K562 (cell line): ENCODE results near the gene EXOC3L2. TPM values are rescaled to one million over a fixed set of nuclear protein-coding genes. Genes with fewer than 3 reads are reported as not detected.
A peak's percentile ranks its signal among the peaks of the same experiment; 100 is the strongest.

Experiments
- CBX3 ChIP-seq, 2 experiments: IDR thresholded peaks; 1 replicate in 1 of 2; 2 replicates in 1 of 2; pipeline ENCODE4 v1.6.1; 2012; ENCODE audit warnings: inconsistent platforms in 2 of 2, low read length in 2 of 2, borderline replicate concordance in 1 of 2, control low read depth in 1 of 2
- E2F5 ChIP-seq: sonication (generic); formaldehyde crosslinking; IDR thresholded peaks from 2 replicates; pipeline ENCODE4 v1.8.0; 2022; ENCODE audit warnings: mild to moderate bottlenecking, missing genetic modification reagents
- ETV1 ChIP-seq: fragments of 450-650 bp; conservative IDR thresholded peaks from 2 replicates; pipeline ENCODE4 v1.6.1; 2016; ENCODE audit warnings: missing genetic modification characterization, control low read depth, low read depth, missing compliant biosample characterization
- FIP1L1 ChIP-seq: fragments of 200-400 bp; formaldehyde crosslinking; IDR thresholded peaks from 2 replicates; pipeline ENCODE4 v1.6.1; 2018; ENCODE audit warnings: mild to moderate bottlenecking, low read depth, low read length; ENCODE audit not compliant: poor library complexity, severe bottlenecking
- GTF2A2 ChIP-seq: IDR thresholded peaks from 2 replicates; pipeline ENCODE4 v1.6.1; 2016; ENCODE audit warnings: mild to moderate bottlenecking, missing genetic modification characterization, missing compliant biosample characterization
- LCOR ChIP-seq: sonication (generic); formaldehyde crosslinking; IDR thresholded peaks from 2 replicates; pipeline ENCODE4 v1.8.0; 2022; ENCODE audit warnings: mild to moderate bottlenecking, missing genetic modification reagents
- NFATC3 ChIP-seq: fragments of 450-650 bp; IDR thresholded peaks from 2 replicates; pipeline ENCODE4 v1.6.1; 2017; ENCODE audit warnings: mild to moderate bottlenecking
- RFX5 ChIP-seq: IDR thresholded peaks from 2 replicates; pipeline ENCODE4 v1.6.1; 2011; ENCODE audit warnings: low read depth, mild to moderate bottlenecking, improper control_type of control experiment, low read length
- RREB1 ChIP-seq: fragments of 250-450 bp; sonication (Bioruptor Pico); IDR thresholded peaks from 2 replicates; pipeline ENCODE4 v1.4.0; 2020
- RUNX1 ChIP-seq: sonication (generic); IDR thresholded peaks from 2 replicates; pipeline ENCODE4 v1.6.1; 2016; ENCODE audit warnings: antibody characterized with exemption, low read depth
- STAG1 ChIP-seq: sonication (generic); formaldehyde crosslinking; IDR thresholded peaks from 2 replicates; pipeline ENCODE4 v1.5.0; 2020; ENCODE audit warnings: missing genetic modification reagents, borderline replicate concordance
- ZBTB9 ChIP-seq: fragments of 450-650 bp; formaldehyde crosslinking; IDR thresholded peaks from 2 replicates; pipeline ENCODE4 v1.4.0; 2020; ENCODE audit warnings: mild to moderate bottlenecking, moderate library complexity
- ZNF12 ChIP-seq: sonication (generic); formaldehyde crosslinking; IDR thresholded peaks from 2 replicates; pipeline ENCODE4 v1.4.0; 2020; ENCODE audit warnings: mild to moderate bottlenecking, missing genetic modification reagents
- ZNF121 ChIP-seq: sonication (generic); formaldehyde crosslinking; conservative IDR thresholded peaks from 2 replicates; pipeline ENCODE4 v1.8.0; 2022; ENCODE audit warnings: missing genetic modification reagents
- ZNF699 ChIP-seq: fragments of 250-450 bp; sonication (Bioruptor Pico); IDR thresholded peaks from 2 replicates; pipeline ENCODE4 v1.8.0; 2021; ENCODE audit warnings: mild to moderate bottlenecking, moderate library complexity; ENCODE audit not compliant: insufficient replicate concordance
- polyA plus RNA-seq, 8 experiments: library from polyadenylated mRNA; depleted of rRNA in 4 of 8; stranded (reverse) in 5 of 8; unstranded in 3 of 8; fragments of >200 nt; fragmentation: Nextera tagmentation in 2 of 8; fragmentation: Illumina TruSeq in 1 of 8; extraction: Ambion mirVana in 2 of 8; extraction: Trizol in 1 of 8; gene quantifications; 2 replicates each; pipeline versions ENCODE4 v1.2.1 to v1.2.3, GENCODE V29; 2011 to 2014; ENCODE audit warnings: inconsistent platforms in 1 of 8, missing spikeins in 1 of 8
- total RNA-seq, 7 experiments: library from RNA; depleted of rRNA in 6 of 7; stranded (reverse); fragments of >200 nt in 6 of 7; fragmentation: Illumina TruSeq in 2 of 7; extraction: Trizol in 2 of 7; gene quantifications; 2 replicates each; pipeline versions ENCODE4 v1.2.1 to v1.2.3, GENCODE V29; 2011 to 2021; ENCODE audit warnings: low replicate concordance in 1 of 7
- TF ChIP-seq, protein P1 (sequence below): fragments of 450-650 bp; conservative IDR thresholded peaks from 2 replicates; pipeline ENCODE4 v1.6.1; 2016; ENCODE audit warnings: missing genetic modification characterization, low read depth, mild to moderate bottlenecking, control low read depth, missing compliant biosample characterization

The EXOC3L2 gene
- total and polyA plus RNA-seq, 9 of the 15 experiments (the other 6 are each of a cell fraction or from before 2014, with no cell fraction given): 0.31 to 19.0 (median 2.4) TPM

DNA sequence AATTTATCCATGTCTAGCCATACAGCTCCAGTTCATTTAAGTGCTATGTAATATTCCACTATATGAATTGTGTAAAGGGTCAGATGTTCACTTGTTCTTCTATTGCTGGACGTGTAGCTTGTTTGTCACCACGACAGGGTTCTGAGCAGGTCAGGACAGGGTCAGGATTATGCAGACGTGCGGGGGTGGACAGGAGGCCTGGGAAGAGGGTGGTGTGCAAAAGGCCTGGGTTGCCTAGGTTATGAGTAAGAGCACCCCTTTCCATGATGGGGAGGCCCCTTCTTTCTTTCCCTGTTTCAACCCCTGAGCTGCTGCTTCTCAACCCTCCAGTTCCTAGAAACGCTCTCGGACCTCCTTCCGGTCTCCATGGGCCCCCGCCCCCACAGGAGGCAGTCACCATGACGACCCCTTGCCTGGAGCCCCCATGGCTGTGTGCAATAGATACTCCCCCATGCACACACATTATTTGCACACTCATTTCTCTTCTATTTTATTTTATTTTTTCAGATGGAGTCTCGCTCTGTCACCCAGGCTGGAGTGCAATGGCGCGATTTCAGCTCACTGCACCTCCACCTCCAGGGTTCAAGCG is 2.0 kb downstream of the EXOC3L2 start (continued):
- TF ChIP-seq CBX3 (IDR thresholded peaks at IDR 0.05; ENCODE audit: borderline replicate concordance in 1 of 2, low read length in 2 of 2): peak in 1 of 2 experiments; percentile 31; a peak in 1 of 3 replicates
- no peak for TF ChIP-seq RREB1 (CRISPR knock-in tag)
- no peak for TF ChIP-seq LCOR
- no peak for TF ChIP-seq ZNF12 (CRISPR knock-in tag)
- no peak for TF ChIP-seq NFATC3
- no peak for TF ChIP-seq ZNF121 (CRISPR knock-in tag)
- no peak for TF ChIP-seq RFX5
- TF ChIP-seq ZNF699 (CRISPR knock-in tag): no peak
- no peak for TF ChIP-seq FIP1L1
- TF ChIP-seq RUNX1: no peak
- TF ChIP-seq ETV1 (tag): no peak
- TF ChIP-seq, protein P1, sequence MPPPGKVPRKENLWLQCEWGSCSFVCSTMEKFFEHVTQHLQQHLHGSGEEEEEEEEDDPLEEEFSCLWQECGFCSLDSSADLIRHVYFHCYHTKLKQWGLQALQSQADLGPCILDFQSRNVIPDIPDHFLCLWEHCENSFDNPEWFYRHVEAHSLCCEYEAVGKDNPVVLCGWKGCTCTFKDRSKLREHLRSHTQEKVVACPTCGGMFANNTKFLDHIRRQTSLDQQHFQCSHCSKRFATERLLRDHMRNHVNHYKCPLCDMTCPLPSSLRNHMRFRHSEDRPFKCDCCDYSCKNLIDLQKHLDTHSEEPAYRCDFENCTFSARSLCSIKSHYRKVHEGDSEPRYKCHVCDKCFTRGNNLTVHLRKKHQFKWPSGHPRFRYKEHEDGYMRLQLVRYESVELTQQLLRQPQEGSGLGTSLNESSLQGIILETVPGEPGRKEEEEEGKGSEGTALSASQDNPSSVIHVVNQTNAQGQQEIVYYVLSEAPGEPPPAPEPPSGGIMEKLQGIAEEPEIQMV: no peak
- TF ChIP-seq ZBTB9 (CRISPR knock-in tag): no peak
- TF ChIP-seq GTF2A2 (tag): no peak
- TF ChIP-seq E2F5 (CRISPR knock-in tag): no peak
- no peak for TF ChIP-seq STAG1 (CRISPR knock-in tag)
